ENCODE results near the gene CDK2AP2.

- TF ChIP-seq CTCF (IDR thresholded peaks at IDR 0.05) (no peak), POLR2A (IDR thresholded peaks at IDR 0.05) (no peak)
Observed at GRCh38 chr11:67472882-67473281, 35.1 kb downstream of the CDK2AP2 start.
